Activated CD4-positive, CD25-positive, alpha-beta regulatory T cell treated with anti-CD3 and anti-CD28 coated beads, Interleukin-2, amount 50 U/mL, for 16 hours (primary cell): ENCODE results near the gene DRD4.
"Not testable (repeated sequence)": the region's sequence is repeated elsewhere in the genome, so short reads cannot be mapped to it uniquely, and the experiment has no call there.

Source experiments
- DNase-seq: peaks from one replicate; pipeline ENCODE4 v3.0.0-alpha.2; 2020; ENCODE audit warnings: low read depth, low spot score

The DRD4 gene

GRCh38 chr11:678297-678696, 41.2 kb downstream of the DRD4 start:
- no peak for DNase-seq

- DNase-seq = no peak
Observed at GRCh38 chr11:679271-680207, 42.5 kb downstream of the DRD4 start.

DNA sequence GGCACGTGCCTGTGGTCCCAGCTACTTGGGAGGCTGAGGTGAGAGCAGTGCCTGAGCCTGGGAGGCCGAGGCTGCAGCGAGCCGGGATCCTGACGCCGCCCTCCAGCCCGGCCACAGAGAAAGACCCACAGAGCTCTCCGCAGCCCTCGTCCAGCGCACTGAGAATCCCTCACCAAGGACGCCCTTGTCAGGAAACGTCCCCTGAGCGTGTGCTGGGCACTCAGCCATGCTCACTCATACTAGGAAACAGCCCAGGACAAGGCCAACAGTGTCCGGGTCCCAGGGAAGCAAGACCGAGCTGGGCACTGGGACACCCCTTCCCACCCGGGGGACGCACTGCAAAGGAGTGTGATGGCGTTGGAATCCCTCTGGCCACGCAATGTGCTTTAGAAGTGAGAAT, 43.4 kb downstream of the DRD4 start:
- DNase-seq = no peak

- no peak for DNase-seq
Observed at GRCh38 chr11:680970-681369, 43.9 kb downstream of the DRD4 start.

GRCh38 chr11:686451-687243, 49.6 kb downstream of the DRD4 start:
- no peak for DNase-seq

DNA sequence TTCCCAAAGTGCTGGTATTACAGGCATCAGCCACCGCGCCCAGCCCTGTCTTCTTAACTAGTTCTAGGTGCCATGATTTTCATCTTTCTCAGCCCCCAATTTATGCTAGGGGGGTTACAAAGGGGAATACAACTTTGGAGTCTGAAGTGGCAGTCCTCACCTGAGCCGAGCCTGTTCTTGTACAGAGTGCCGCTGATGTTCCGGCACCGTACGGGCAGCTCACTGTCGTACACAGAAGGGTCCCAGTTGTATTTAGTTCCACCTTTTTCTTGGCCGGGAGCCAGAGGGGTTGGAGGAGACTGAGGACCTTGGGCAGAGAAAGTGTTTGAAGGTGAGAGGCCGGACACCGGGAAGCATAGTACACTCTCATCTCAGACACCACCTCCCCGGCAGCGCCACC, 50.7 kb downstream of the DRD4 start:
- no peak for DNase-seq

- no peak for DNase-seq
Observed at GRCh38 chr11:688681-689080, 51.6 kb downstream of the DRD4 start.

GRCh38 chr11:689625-690024, 52.6 kb downstream of the DRD4 start:
- DNase-seq = no peak

GRCh38 chr11:690244-690643, 53.2 kb downstream of the DRD4 start:
- DNase-seq = not testable (repeated sequence)
